Peyer's patch (tissue), 4 donors: ENCODE measurements around the gene SLC7A11. TPM values are rescaled to one million over a fixed set of nuclear protein-coding genes. Genes with fewer than 3 reads are reported as not detected.

Experiments used
- DNase-seq, 3 donors: peaks; one replicate each; pipeline ENCODE4 v3.0.0-alpha.2; 2017 to 2019
- H3K27ac ChIP-seq, 4 donors: fragments of 200-600 bp; sonication (generic); one replicate each; pipeline ENCODE4 v1.5.1; 2016 to 2019
- H3K27me3 ChIP-seq, 2 donors: fragments of 200-600 bp; sonication (generic); one replicate each; pipeline ENCODE4 v1.5.1; 2019
- H3K36me3 ChIP-seq, 3 donors: fragments of 200-600 bp; sonication (generic); one replicate each; pipeline ENCODE4 v1.5.1; 2016 to 2019
- H3K4me1 ChIP-seq, 4 donors: fragments of 200-600 bp; sonication (generic); one replicate each; pipeline ENCODE4 v1.5.1; 2016 to 2019
- H3K4me3 ChIP-seq, 4 donors: fragments of 200-600 bp; sonication (generic); 1 replicate in 3 of 4; 2 replicates in 1 of 4; pipeline ENCODE4 v1.5.1; 2016 to 2019; ENCODE audit warnings: mild to moderate bottlenecking in 1 of 4
- H3K9me3 ChIP-seq, 4 donors: fragments of 200-600 bp; sonication (generic); one replicate each; pipeline ENCODE4 v1.5.1; 2016 to 2019; ENCODE audit warnings: mild to moderate bottlenecking in 1 of 4
- POLR2A ChIP-seq, 2 donors: fragments of 450-650 bp; IDR thresholded peaks; one replicate each; pipeline ENCODE4 v1.5.1; 2017; ENCODE audit warnings: antibody characterized with exemption in 2 of 2, mild to moderate bottlenecking in 2 of 2, moderate library complexity in 2 of 2
- total RNA-seq, 4 donors: library from RNA; depleted of rRNA; stranded (reverse); fragments of >200 nt; gene quantifications; one replicate each; pipeline ENCODE4 v1.1.0, GENCODE V29; 2016
- TF ChIP-seq, protein P1 (sequence below), 6 experiments: fragments of 450-650 bp in 4 of 6; fragments of 200-600 bp in 2 of 6; sonication (generic) in 1 of 6; IDR thresholded peaks; one replicate each; pipeline ENCODE4 v1.5.1; 2017 to 2019; ENCODE audit warnings: antibody characterized with exemption in 6 of 6, mild to moderate bottlenecking in 3 of 6, moderate library complexity in 1 of 6

Gene SLC7A11
- total RNA-seq, 4 donors from 2014 or later: under 0.01 to 0.88 (median 0.64) TPM

DNA sequence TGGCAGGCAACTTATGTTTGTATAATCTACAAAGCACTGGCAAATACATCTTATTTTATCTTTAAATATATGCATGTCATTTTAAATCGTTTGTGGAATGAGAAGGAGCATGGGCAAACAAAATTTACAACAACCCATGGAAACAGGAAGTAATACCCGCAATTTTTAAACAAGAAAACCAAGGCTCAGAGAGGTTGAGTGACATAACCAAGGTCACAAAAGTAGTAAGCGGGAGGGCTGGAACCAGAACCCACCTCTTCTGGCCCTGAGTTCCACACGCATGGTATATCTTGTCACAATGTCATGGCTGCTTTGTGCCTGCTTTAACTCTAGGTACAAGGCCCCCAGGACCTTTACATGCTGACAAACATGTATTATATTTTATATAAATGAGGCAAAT, 52.9 kb downstream of the SLC7A11 start:
- H3K36me3 ChIP-seq: no peaks in the 10 kb centered on the region
- no peaks in the 10 kb centered on the region for H3K4me1 ChIP-seq
- TF ChIP-seq, protein P1, sequence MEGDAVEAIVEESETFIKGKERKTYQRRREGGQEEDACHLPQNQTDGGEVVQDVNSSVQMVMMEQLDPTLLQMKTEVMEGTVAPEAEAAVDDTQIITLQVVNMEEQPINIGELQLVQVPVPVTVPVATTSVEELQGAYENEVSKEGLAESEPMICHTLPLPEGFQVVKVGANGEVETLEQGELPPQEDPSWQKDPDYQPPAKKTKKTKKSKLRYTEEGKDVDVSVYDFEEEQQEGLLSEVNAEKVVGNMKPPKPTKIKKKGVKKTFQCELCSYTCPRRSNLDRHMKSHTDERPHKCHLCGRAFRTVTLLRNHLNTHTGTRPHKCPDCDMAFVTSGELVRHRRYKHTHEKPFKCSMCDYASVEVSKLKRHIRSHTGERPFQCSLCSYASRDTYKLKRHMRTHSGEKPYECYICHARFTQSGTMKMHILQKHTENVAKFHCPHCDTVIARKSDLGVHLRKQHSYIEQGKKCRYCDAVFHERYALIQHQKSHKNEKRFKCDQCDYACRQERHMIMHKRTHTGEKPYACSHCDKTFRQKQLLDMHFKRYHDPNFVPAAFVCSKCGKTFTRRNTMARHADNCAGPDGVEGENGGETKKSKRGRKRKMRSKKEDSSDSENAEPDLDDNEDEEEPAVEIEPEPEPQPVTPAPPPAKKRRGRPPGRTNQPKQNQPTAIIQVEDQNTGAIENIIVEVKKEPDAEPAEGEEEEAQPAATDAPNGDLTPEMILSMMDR (IDR thresholded peaks at IDR 0.05): no peak
- TF ChIP-seq POLR2A (IDR thresholded peaks at IDR 0.05): no peak
- H3K4me3 ChIP-seq: no peak overlapping the region
- no peaks in the 10 kb centered on the region for H3K9me3 ChIP-seq
- no peaks in the 10 kb centered on the region for H3K27me3 ChIP-seq
- DNase-seq: no peak
- H3K27ac ChIP-seq: no peak overlapping the region

DNA sequence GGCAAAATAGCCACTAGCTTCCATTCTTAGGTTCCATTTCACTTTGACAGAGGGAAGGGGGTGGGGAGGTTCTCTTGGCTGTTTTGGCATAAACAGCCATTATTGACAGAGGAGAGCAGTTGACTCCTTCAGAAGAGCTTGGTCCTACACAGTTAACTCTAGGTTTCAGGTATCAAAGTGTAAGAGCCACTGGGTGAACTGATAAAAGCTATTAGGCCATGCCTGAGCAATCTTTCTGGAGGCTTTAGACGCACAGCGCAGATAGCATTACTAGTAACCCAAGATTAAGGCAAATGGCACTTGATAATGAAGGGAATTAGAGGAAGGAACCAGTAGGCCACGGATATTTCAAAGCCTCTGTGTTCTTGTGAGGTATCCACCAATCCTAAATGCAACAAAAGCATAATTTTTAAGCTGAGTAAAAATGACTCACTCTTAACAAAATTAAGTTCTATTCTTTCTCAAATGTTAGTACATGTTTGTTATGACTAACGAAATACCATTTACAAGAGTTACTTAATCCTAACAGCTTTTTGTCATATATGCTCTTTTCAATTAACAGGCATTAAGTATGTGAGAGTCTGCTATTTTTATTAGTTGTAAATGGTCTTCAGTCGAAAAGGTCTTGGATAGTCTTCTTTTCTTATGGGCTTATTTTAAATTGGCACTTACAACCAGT, 53.6 kb downstream of the SLC7A11 start:
- H3K4me1 ChIP-seq: no peaks in the 10 kb centered on the region
- no peak overlapping the region for H3K4me3 ChIP-seq
- no peaks in the 10 kb centered on the region for H3K36me3 ChIP-seq
- H3K9me3 ChIP-seq: no peaks in the 10 kb centered on the region
- H3K27ac ChIP-seq: no peak overlapping the region
- no peak for DNase-seq
- no peak for TF ChIP-seq POLR2A (IDR thresholded peaks at IDR 0.05)
- TF ChIP-seq, protein P1 (IDR thresholded peaks at IDR 0.05): no peak
- H3K27me3 ChIP-seq: no peaks in the 10 kb centered on the region

DNA sequence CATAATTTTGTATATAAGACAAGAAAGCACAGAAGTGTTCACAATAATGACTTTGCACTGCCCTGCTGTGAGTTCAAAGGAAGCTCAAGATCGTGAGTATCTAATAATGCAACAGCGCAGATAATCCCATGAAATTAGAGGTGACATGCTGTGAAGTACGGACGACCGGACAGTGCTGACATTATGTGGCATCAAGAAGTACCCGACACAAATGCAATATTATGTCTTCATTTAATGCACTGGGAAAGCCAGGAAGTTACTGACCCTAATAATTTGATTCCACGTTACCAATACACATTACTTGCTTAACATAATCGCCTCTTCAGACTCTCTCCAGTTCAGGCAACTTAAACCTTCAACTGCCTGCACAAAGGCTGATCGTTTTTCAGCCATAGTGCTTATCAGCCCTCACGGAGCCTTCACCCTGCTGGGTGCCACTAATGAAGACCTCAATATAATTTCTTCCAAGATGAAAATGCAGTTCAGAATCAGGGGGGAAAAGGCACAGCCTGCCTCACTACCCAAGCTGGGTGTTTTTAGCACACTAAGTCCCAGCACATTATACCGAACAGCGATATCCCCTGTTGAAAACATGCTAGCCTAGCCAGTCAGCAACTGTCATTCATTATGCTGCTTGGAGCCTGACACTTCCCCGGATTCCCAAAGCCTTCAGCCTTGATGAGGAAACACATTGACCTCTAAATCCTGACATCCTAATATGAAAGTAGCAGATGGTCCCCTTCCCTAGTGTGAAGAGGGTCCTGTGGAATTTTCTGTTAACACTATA, 56.1 kb downstream of the SLC7A11 start:
- H3K9me3 ChIP-seq: no peaks in the 10 kb centered on the region
- no peak overlapping the region for H3K27ac ChIP-seq
- H3K27me3 ChIP-seq: no peaks in the 10 kb centered on the region
- no peak for TF ChIP-seq POLR2A (IDR thresholded peaks at IDR 0.05)
- TF ChIP-seq, protein P1 (IDR thresholded peaks at IDR 0.05): no peak
- H3K4me1 ChIP-seq: no peaks in the 10 kb centered on the region
- DNase-seq: no peak
- no peaks in the 10 kb centered on the region for H3K36me3 ChIP-seq
- H3K4me3 ChIP-seq: no peak overlapping the region

DNA sequence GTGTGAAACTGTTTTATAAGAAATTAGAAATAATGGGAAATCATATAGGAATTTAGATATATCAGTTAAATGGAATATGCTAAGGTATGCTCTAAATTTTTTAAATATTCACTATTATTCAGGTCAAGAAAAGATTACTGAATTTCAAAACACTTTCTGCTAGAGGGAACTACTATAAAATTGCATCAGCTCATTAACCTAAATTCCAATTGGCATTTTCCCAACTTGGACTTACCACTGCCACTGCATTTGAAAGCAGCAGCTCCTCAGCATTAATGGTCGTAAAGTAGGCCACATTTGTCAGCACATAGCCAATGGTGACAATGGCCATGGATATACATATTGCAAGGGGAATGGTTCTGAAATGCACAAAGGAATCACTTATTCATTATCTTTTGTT, 57.3 kb downstream of the SLC7A11 start:
- no peaks in the 10 kb centered on the region for H3K27me3 ChIP-seq

DNA sequence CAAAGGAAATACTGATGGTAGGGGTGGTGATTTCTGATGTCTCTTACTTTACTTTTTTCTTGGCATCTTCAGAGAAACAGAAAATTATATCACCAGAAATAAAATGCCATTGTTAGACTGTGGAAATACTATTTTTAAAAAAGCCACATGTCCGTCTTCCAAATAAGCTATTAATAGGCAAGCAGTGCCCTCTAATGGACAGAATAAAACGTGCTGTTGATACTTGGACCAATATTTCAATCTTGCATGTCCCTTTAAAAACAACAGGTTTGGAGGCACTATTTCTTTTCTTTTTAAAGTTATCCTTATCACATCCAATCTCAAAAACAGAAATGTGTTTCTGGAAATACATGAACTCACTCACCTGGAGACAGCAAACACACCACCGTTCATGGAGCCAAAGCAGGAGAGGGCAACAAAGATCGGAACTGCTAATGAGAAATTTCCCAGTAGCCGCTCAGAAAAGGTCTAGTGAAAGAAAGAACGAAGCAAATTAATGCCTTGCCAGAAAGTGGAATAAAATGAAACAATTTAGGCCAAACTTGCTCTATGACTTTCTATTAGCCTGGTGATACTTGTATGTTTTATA, 59.2 kb downstream of the SLC7A11 start:
- no peak for DNase-seq
- Histone ChIP-seq H3K4me3 (no peak overlapping the region), H3K36me3 (no peaks in the 10 kb centered on the region), H3K27me3 (no peaks in the 10 kb centered on the region), H3K4me1 (no peaks in the 10 kb centered on the region), H3K9me3 (no peaks in the 10 kb centered on the region), H3K27ac (no peak overlapping the region)
- TF ChIP-seq, protein P1 (IDR thresholded peaks at IDR 0.05): peak in 4 of 6 experiments; percentile 56 to 84 (median 76)
- TF ChIP-seq POLR2A (IDR thresholded peaks at IDR 0.05): no peak

More for the DNA sequence above, 57.3 kb downstream of the SLC7A11 start:
- Histone ChIP-seq H3K4me1 (no peaks in the 10 kb centered on the region), H3K9me3 (no peaks in the 10 kb centered on the region), H3K27ac (no peak overlapping the region), H3K4me3 (no peak overlapping the region), H3K36me3 (no peaks in the 10 kb centered on the region)
- no peak for DNase-seq
- TF ChIP-seq, protein P1 (IDR thresholded peaks at IDR 0.05): no peak
- TF ChIP-seq POLR2A (IDR thresholded peaks at IDR 0.05): no peak
